GM18498 (cell line): ENCODE results near the gene APEX1.
A peak's percentile ranks its signal among the peaks of the same experiment; 100 is the strongest.

Experiments
- ATAC-seq: cut with Tn5 transposase; IDR thresholded peaks from one replicate; pipeline ENCODE4 v1.9.1; 2021; ENCODE audit warnings: mild to moderate bottlenecking, moderate library complexity; ENCODE audit not compliant: unreplicated experiment

Gene APEX1

DNA sequence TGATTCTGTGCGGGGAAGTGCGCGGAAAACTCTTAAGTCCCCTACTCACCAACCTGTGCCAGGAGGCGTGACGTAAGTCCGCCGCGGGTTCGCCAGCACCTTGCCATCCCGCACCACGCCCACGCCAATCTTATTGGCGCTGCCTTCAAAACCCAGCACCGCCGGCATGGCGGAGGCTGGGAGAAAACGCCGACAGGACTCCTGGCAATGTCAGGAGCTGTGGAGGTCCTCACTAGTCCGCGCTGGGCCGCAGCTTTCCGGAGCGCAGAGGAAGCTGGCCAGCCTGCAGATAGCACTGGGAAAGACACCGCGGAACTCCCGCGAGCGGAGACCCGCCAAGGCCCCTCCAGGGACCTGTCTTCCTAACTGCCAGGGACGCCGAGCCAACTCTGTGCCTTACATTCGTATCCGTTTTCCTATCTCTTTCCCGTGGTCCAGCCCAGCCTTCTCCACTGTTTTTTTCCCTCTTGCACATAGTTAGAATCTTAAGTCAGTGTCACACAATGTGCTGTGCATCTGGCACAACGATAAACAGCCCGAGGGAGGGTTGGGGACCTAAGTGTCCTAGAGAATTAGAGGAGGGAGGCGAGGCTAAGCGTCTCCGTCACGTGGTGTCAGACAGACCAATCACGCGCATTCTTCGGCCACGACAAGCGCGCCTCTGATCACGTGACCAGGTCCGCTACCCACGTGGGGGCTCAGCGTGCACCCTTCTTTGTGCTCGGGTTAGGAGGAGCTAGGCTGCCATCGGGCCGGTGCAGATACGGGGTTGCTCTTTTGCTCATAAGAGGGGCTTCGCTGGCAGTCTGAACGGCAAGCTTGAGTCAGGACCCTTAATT, at the start of gene APEX1, which contains the start of gene OSGEP:
TSS of gene APEX1 (plus strand) at position 711 of the 839 bp plus-strand sequence. CDS start 420 bp downstream, outside the sequence.
TSS of gene OSGEP (minus strand) at position 297 of the 839 bp plus-strand sequence. CDS start at position 168, 129 bp downstream.
- ATAC-seq = peak; percentile 87

DNA sequence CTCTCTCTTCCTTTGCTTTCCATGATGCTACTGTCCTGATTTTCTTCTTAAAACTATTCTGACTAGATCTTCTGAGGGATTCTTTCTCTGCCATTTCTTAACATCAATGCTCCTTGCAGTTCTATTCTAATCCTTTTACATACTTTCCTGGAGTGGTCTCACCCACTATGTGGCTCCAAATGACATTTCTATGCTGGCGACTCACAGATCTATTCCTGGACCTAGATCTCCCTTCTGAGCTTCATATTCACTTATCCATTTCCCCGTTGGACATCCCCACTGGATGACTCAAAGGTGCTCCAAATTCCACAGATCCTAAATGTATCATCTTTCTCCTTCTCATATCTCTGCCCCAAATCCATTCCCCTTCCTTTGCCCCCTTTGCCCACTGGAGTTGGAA, 45.8 kb upstream of the APEX1 start:
- no peak for ATAC-seq

DNA sequence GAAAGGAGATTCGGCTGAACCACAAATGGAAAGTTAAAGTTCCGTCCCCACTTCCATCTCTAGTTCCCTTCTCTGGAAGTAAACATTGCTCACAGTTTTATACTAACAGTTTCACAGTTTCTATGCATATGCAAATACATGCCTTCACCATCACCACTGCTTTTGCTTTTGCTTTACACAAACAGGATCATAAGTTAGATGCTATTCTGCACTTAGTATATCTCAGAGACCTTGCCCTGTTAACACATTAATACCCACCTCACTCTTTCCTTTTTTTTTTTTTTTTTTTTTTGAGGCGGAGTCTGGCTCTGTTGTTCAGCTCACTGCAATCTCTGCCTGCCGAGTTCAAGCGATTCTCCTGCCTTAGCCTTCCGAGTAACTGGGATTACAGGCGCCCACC, 42.6 kb upstream of the APEX1 start:
- ATAC-seq = peak; percentile 71

DNA sequence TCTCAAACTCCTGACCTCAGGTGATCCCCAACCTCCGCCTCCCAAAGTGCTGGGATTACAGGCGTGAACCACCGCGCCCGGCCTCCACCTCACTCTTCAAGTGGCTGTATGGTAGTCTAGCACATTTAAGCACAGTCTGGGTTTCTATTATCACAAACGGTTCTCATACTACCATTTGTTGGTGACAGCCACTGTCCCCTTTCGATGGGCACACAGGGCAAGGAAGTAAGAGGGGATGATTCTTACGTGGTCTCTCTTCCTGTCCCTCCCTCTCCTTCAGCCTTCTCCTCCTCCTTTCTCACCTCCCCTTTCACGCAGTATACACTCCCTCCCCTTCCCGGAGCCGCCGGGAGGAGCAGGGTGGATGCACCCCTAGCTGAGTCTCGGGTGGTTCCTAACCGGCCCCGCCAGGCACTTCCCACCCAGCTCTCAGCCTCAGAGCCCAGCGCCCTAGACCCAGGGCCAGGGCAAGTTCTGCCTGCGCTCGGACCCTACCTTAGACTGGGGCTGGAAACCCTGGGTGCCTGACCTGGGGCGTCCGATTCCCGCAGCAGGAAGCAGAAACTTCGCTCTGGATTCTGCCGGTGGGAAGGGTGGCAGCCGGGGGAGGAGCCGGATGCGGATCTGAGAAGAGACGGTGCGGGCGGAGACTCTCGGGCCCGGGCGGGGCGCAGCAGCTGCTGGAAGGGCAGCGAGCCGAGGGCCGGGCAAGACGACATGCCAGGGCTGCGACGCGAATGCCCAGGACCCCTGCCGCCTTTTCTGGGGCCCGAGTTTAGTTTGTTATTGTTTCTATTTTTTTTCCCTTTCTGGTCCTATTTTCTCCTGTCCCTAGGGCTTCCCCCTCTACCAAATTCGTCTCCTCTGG, 41.9 kb upstream of the APEX1 start, which contains the start of gene TEP1:
TSS of gene TEP1 (minus strand) at position 626 of the 868 bp plus-strand sequence. CDS start 5,062 bp downstream, outside the sequence.
- peak; percentile 73 for ATAC-seq

DNA sequence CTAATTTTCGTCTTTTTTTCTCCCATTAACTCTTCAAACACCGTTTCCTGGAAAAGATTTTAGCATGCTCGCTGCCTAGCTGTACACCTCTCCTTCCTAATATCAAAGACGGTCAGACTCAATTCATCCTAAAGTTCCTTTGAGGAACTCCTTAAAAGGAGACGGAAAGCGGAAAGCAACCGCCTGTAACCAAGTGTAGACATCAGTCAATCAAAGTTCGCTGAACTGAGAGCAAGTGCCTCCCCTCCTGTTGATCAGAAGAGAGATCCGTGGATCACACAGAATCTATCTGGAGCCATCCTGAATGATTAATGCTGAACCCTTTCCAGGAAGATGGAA, 41.3 kb upstream of the APEX1 start:
- ATAC-seq = peak; percentile 46

DNA sequence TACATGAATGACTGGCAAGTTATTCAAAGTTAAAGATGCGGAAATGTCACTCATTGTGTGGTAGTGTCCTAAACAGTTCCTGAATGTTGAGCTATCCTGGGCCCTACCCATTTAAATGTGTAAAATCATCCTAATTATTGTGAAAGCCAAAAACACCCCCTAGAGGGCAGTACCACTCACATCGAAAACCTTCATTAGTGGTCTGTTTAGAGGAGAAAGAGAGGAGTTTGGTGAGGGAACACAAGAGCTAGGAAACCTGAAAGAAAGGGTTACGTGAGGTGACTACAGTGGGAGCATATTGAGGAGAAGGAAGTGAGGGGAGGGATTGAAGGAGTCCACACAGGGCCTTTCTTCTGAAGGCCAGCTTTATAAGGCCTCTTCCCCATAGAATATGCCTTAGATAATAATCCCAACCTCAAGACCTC, 39.2 kb upstream of the APEX1 start:
- peak; percentile 42 for ATAC-seq

DNA sequence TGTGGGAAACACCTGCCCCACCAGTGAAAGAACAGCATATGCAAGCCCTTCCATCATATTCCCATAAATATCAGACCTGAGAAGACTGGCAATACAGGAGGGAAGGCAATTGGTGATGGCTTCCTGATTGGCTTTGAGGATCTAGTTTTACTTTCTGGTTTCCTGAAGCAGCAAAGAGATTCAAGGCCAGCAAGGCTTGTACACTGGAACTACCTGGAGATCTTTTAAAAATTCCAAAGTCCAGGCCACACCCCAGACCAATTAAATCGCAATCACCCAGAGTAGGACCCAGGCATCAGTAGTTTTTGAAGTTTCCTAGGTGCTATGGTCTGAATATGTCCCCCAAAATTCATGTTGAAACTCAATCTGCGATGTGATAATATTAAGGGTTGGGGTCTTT, 38.8 kb upstream of the APEX1 start:
- no peak for ATAC-seq

DNA sequence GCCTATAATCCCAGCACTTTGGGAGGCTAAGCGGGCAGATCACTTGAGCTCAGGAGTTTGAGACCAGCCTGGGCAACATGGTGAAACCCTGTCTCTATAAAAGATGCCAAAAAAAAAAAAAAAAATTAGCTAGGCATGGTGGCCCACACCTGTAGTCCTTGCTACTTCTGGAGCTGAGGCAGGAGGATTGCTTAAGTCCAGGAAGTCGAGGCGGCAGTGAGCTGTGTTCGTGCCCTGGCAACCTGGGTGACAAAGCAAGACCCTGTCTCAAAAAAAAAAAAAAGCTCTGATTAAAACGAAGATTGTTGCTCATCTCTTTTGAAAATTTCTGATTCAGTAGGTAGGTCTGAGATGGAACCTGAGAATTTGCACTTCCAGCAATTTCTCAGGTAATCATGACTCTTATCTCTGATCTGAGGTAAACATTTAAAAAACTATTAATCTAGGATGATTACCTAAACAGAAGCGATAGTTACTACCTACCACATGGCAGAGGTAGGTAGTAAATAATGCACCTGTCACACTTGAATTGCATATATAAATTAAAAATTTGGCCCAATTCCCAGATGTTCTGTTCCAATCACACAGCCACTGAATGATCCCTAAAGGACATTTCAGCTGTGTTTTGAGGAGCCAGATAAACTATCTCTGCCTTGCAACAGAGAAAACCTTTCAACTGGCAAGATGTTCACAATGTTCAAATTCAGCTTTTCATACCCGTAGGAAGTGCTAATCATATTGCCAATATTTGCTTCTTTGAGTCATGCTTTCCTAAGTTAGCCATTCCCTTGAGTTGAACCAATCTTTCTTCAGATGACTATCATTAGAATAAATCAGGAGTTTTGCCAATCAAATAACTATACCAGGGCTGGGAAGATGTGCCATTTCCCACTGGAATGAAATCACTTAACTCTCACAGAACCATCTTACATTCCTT, 37.5 kb upstream of the APEX1 start:
- no peak for ATAC-seq

DNA sequence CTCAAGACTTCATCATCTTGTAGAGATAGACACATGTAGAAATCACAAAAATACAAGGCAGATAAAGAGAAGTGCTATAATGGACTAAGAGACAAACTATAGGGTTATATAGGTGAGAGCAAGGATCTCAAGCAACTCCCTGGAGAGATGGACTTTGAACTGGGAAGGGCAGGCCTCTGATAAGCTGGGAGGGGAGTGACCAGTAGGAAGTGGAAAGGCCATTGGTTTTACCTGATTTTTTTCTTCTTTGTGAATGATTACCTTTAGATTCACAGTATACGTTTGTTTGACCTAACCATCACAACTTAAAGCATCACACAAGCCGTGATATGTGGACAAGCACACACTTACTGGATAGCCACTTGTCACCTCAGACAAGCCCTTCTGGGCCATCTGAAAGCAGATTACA, 36.5 kb upstream of the APEX1 start:
- ATAC-seq = no peak

DNA sequence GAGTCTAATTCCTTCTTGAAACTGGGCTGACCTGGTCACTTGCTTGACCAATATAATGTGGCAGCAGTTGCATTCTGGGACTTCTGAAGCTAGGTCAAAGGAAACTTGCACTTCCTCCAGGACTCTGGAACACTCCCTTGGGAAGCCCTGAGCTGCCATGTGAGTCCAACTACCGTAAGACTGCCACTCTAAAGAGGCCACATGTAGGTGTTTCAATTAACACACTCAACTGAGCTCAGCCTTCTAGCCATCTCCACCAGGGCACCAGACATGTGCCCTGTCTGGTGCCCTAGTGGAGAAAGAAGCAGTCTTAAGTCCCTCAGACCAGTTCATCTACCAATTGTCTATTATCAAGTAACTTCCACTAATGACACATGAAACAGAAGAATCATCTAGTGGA, 35.6 kb upstream of the APEX1 start:
- ATAC-seq = no peak

DNA sequence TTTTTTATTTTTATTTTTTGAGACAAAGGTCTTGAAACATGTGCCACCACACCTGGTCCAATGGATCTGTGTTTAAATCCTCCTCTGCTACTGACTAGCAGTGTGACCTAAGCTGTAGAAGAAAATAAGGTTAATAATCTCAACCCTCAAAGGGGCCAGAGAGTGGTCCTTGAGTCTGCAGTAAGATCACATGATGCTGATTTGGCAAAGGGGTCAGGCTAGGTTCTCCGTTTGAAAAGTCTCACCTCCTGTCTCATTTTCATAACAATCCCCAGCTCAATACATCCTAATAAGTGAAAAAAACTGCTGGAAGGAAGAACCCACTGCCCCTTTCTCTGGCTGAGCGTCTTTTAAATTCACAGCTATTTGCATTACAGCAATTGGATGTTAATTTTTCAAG, 33.8 kb upstream of the APEX1 start:
- ATAC-seq = no peak

DNA sequence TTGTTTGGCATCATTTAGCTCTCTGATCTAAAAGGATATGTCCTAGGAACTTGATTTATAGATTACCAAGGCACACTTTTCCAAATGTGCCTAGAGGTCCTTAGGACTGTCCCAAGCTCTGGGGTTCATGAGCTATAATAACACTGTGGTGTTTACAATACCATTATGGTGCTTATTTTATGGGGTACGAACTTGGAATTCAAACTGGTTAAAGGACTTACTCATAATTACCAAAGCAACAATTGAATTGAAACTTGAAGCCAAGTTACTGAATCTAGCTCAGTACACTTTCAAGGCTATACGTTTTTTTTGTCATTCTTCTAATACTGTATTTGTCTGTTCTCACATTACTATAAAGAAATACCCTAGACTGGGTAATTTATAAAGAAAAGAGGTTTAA, 32.1 kb upstream of the APEX1 start:
- ATAC-seq = no peak

DNA sequence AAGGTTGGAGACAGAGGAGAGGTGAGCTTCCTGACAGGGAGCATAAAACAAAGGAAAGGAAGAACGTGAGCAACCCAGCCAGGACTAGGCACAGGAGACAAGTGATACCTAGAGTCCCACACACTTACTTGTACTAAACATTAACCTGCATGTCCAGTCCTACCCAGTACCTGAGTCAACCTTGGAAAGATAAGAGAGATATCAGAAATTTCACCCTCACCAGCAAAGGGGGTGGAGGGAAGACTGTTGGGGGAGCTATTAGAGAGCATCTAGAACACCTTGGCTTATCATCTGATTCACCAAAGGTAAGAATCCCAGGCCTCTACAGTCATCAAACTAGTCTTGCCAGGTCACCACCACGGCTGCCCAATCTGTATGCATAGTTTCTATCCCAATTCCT, 30.2 kb upstream of the APEX1 start:
- ATAC-seq = no peak

DNA sequence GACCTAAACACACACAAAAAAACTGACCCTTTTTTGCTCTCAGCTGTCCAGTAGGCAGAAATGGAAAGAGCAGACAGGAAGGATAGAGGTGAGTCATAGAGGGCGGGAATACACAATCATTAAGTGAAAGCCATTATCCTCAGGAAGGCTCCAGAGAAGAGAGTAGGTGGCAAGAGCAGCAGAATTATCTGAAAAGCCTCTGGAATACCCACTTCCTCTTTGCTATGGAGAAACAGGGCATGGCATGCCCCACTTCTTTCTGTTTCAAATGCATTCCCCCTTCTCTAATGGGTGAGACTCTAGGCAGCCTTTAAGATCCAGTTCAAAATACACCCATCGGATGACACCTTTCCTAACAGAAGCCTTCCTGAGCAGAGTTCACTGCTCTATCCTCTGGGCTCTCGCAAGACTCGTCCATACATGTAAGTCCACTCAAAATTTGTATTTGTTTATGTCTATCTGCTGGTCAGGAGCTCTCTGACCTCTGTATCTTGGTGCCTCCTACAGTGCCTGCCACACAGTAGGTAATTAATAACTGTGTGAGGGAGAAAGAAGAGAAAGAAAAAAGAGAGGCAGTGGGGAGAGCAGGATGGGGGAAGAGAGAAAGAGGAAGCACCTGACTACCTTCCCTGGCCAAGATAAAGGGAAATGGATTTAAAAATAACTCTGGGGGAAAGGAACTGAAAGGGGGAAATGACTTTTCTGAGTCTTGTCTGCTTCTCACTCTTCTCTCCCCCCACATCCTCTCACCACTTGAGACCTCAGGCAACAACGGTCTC, 27.6 kb upstream of the APEX1 start:
- ATAC-seq = peak; percentile 73

DNA sequence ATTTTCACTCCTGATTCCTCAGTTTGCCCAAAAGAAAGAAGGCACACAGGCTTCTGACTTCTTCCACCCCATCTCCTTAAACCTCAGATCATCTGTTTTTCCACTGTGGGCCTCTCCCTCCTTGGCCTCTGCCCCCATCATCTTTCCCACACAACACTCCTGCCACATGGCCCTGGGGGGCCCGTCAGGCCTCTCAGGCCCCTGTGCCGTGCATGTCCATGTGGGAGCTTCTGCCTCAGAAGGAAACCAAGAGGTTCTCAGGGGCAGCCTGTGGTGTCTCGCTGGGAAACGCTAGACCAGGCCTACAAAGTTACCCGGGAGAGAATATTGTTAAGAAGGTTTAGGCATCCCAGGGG, 27.0 kb upstream of the APEX1 start:
- peak; percentile 48 for ATAC-seq

DNA sequence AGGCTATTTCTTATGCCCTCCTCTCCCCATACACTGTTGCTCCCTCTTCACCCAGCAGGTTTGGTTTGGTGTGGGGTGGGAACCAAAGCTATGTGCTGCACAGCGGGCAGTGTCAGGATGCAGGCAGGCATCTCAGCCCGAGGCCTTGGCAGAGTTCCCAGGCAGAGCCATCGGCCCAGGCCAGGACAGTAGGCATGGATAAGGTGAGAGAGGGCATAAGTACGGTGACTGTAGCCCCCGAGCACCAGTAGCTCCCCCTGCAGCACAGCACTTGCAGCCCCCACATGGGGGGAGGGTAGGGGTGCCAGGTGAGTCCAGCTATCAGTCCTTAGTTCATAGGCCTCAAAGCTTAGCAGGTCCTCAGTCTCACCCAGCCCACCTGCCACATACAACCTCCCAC, 26.2 kb upstream of the APEX1 start:
- ATAC-seq = no peak

DNA sequence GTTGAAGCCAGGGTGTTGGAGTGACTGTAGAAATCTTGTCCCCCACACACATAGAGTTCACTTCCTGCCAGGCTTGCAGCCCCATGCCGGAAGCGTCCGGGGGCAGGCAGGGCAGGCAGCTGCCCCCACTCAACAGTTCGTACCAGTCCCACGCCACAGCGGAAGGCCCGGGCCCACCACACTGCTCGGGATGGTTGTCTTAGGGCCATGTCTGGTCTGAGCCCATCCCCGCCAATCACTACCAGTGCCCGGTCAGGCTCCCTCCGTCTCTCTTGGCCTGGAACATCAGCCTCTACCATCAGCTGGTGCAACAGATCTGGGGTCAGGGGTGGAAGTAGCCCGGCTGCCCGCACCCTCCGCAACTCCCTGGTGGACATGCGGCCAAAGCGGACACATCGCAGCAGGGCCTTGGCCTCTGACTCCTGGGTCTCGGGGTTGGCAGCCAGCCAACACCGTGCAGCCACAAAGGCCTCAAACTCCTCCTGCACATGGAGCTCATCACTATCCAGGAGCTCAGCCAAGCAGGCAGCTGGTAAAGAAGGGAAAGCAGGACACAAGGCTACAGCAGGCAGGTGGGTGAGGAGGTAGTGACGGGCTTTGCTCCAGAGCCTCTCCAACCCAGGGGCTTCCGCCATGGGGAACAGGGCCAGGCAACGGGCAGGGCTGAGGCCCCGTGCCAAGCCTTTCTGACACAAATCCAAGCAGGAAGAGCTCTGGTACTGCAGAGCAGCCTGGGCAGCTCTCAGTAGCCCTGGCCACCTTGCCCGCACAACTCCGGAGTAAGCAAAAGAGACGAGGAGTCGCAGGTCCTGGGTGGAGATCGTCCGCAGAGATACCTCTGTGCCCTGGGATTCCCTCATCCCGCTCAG, 25.0 kb upstream of the APEX1 start:
- no peak for ATAC-seq

DNA sequence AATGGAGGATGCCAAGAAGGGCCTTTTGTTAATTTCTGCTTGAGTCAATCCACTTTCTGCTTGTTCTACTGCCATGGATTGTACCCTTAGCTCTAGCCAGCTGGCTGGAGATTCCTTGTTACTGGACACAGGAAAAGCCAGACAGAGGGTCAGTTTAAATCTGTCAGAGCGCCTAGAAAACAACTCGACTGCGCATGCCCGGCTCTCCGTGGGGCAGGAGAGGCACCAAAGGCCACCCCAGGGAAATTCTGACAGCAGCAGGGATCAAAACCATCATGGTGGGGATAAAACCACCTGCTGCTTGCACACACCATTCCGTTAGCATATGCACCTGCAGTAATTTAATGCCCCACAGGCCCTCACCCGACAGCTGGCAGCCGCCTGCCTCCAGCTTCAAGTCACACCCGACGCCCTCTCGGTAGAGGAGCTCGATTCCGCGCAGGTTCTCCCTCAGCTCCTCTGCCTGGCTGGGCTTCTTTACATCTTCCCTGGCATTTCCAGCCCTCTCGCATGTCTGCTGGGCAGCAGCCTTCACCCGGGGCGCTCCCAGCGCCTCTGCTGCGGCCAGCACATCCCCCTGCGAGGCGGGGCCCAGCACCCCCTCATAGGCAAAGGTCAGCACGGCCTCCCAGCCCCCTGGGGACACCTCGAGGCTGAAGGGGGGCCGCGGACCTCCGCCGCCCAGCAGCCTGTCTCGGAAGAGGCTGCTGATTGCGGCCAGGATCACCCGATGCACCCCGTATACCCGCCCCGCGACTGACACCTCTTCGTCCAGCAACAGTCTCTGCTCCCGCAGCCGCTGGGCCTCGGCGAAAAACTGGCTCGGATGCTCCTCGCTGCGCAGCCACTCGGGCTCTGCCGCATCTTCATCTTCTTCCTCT, 20.1 kb upstream of the APEX1 start:
- ATAC-seq = no peak
